ENCODE measurements around the gene LRTM2.

LRTM2 gene

DNA sequence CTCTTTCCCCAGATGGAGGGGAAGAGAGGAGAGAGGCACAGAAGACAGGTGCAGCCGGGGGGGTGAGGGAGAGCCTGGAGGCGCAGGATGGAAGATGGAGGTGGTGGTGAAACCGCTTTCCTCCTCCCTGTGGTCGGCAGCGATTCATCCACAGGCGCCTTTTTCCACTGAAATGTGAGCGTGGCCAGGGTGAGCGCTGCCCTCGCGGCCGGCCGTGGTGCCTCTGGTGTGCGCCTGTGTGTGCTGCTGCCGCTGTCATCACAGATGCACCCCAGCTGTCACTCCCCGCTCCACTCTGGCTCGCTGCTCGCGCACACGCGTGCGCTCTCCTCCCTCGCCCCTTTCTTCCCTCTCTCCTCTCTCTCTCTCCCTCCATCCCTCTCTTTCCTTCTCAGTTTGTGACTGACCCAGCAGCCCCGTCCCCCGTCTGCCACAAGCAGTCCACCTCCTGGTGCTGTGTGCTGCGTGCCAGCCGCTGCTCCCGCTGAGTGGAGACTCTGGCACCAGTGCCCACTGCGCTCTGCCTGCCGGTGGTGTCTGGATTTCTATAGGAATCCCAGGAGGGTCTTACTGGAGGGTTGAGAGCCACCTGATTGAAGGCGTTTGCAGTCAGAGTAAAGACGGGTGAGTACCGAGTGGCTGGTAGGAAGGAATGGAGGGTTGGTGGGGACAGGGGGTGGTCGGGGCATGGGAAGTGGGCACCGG, at the start of gene LRTM2:
Gene LRTM2 (plus strand): TSS at position 375 of the 705 bp plus-strand sequence. CDS start 7,584 bp downstream, outside the sequence.
- DNase-seq (ENCODE audit: low spot score): no peak
- in situ Hi-C loops (cut with MboI; ENCODE audit: low pct_unique_long_range_greater_than_20kb, low sequenced_read_pairs, unreplicated experiment): no loop called here
- TF ChIP-seq, protein P1, sequence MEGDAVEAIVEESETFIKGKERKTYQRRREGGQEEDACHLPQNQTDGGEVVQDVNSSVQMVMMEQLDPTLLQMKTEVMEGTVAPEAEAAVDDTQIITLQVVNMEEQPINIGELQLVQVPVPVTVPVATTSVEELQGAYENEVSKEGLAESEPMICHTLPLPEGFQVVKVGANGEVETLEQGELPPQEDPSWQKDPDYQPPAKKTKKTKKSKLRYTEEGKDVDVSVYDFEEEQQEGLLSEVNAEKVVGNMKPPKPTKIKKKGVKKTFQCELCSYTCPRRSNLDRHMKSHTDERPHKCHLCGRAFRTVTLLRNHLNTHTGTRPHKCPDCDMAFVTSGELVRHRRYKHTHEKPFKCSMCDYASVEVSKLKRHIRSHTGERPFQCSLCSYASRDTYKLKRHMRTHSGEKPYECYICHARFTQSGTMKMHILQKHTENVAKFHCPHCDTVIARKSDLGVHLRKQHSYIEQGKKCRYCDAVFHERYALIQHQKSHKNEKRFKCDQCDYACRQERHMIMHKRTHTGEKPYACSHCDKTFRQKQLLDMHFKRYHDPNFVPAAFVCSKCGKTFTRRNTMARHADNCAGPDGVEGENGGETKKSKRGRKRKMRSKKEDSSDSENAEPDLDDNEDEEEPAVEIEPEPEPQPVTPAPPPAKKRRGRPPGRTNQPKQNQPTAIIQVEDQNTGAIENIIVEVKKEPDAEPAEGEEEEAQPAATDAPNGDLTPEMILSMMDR (IDR thresholded peaks at IDR 0.05; ENCODE audit: extremely low read depth, insufficient read depth, missing control alignments): no peak

DNA sequence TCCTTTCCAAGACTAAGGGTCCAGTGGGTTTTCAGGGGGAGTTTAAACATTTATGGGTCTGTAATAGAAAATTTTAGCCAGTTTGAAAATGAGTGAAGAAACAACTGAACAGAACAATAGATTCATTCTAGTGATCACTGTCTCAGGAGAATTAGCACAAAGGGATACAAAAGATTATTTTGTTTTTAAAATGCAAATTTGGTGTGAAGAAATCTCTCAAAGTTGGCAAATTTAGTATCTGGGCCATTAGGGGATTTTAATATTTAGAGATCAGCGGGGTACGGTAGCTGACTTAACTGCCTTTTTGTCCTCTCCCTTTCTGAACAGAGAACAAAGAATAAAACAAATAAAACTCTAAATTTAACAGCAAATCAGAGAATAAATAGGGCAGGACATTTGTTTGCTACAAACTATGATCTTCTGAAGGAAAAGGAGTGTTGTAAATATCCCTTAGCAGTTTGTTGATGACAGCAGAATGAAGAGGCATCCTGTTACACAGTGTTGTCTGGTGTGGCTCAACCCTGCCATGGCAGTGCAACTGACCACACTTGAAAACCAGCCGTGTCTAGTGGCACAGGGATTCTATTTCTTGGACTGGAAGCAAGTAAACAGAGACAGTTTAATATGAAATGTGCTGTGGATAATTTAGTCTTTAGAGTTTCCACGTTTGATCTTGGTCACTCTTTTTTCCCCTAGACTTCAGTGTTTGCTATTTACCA, 46.3 kb upstream of the LRTM2 start:
- no peak for DNase-seq (ENCODE audit: low spot score)
- TF ChIP-seq, protein P1 (IDR thresholded peaks at IDR 0.05; ENCODE audit: extremely low read depth, insufficient read depth, missing control alignments): no peak
- in situ Hi-C loops (cut with MboI; ENCODE audit: low pct_unique_long_range_greater_than_20kb, low sequenced_read_pairs, unreplicated experiment): no loop called here

GRCh38 chr12:1776170-1776921, 44.0 kb upstream of the LRTM2 start:
- TF ChIP-seq, protein P1 (IDR thresholded peaks at IDR 0.05; ENCODE audit: extremely low read depth, insufficient read depth, missing control alignments): no peak
- in situ Hi-C loops (cut with MboI; ENCODE audit: low pct_unique_long_range_greater_than_20kb, low sequenced_read_pairs, unreplicated experiment): no loop called here
- DNase-seq (ENCODE audit: low spot score): no peak

DNA sequence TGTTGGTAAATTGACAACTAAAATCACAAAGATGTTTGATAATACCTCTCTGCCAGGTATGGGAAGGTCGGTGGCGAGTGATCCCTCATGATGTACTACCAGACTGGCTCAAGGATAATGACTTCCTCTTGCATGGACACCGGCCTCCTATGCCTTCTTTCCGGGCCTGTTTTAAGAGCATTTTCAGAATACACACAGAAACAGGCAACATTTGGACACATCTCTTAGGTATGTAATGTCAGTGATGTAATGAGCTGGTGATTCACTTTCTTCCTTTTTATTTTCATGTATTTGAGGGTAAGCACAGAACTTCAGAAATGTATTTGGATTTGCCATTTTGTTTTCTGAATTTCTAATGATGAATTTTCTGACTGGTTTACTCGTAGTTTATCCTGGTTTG, 42.6 kb upstream of the LRTM2 start:
- DNase-seq (ENCODE audit: low spot score): no peak
- in situ Hi-C loops (cut with MboI; ENCODE audit: low pct_unique_long_range_greater_than_20kb, low sequenced_read_pairs, unreplicated experiment): no loop called here
- TF ChIP-seq, protein P1 (IDR thresholded peaks at IDR 0.05; ENCODE audit: extremely low read depth, insufficient read depth, missing control alignments): no peak

DNA sequence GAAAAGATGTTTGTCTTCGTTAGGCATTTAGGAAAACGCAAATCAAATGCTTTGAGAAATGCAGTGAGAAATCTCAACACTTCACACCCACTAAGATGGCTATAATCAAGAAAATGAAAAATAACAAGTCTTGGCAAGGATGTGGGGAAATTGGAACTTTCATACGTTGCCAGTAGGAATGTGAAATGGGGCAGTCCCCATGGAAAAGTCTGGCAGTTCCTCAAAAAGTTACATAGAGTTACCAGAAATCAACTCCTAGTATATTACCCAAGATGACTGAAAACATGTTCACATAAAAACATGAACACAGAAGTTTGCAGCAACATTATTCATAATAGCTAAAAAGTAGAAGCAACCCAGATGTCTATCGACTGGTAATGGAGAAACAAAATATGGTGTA, 41.5 kb upstream of the LRTM2 start:
- TF ChIP-seq, protein P1 (IDR thresholded peaks at IDR 0.05; ENCODE audit: extremely low read depth, insufficient read depth, missing control alignments): no peak
- no peak for DNase-seq (ENCODE audit: low spot score)
- in situ Hi-C loops (cut with MboI; ENCODE audit: low pct_unique_long_range_greater_than_20kb, low sequenced_read_pairs, unreplicated experiment): no loop called here

- DNase-seq (ENCODE audit: low spot score): no peak
- in situ Hi-C loops (cut with MboI; ENCODE audit: low pct_unique_long_range_greater_than_20kb, low sequenced_read_pairs, unreplicated experiment): no loop called here
- TF ChIP-seq, protein P1 (IDR thresholded peaks at IDR 0.05; ENCODE audit: extremely low read depth, insufficient read depth, missing control alignments): no peak
Measured at GRCh38 chr12:1779783-1780182, 40.6 kb upstream of the LRTM2 start.

Data from GM13977 (cell line).